PC-3 (cell line): Measurements from ENCODE around the gene ST14. TPM values are rescaled to one million over a fixed set of nuclear protein-coding genes. Genes with fewer than 3 reads are reported as not detected.

ENCODE experiments used
- ATAC-seq: fragments of 200-7000 bp; cut with Tn5 transposase; 2 replicates; pipeline ENCODE4 v1.9.1; 2020; ENCODE audit warnings: mild to moderate bottlenecking, moderate library complexity
- BruUV-seq: library from RNA; stranded (reverse); fragments of 400-500 nt; replicated peaks from 2 replicates; lab custom pipeline; 2021; lab: Mats Ljungman, UMichigan
- CTCF ChIA-PET: fragments of 300-600 bp; sonication (Branson Sonifier 250); formaldehyde crosslinking; loops from one replicate; lab custom pipeline; 2022; ENCODE audit warnings: antibody characterized with exemption; lab: Charles Lee
- POLR2A ChIA-PET: fragments of 300-600 bp; sonication (Branson Sonifier 250); formaldehyde crosslinking; loops from one replicate; lab custom pipeline; 2022; ENCODE audit warnings: antibody characterized with exemption; ENCODE audit not compliant: unreplicated experiment; lab: Charles Lee
- DNase-seq: peaks from one replicate; pipeline ENCODE4 v3.0.0-alpha.2; 2015
- H2AFZ ChIP-seq: fragments of 300-600 bp; sonication (generic); 2 replicates; pipeline ENCODE4 v1.6.0; 2016; ENCODE audit warnings: antibody characterized with exemption, low read length
- H3F3A ChIP-seq: fragments of 300-600 bp; sonication (generic); one replicate; pipeline ENCODE4 v1.6.0; 2017; ENCODE audit warnings: antibody characterized with exemption, low read length, control low read depth, mild to moderate bottlenecking; ENCODE audit not compliant: unreplicated experiment
- H3K27ac ChIP-seq: fragments of 300-600 bp; sonication (generic); 2 replicates; pipeline ENCODE4 v1.5.1; 2016; ENCODE audit warnings: mild to moderate bottlenecking, low read length
- H3K27me3 ChIP-seq: fragments of 300-600 bp; sonication (generic); 2 replicates; pipeline ENCODE4 v1.6.1; 2016; ENCODE audit warnings: low read length, mixed read lengths
- H3K36me3 ChIP-seq: fragments of 300-600 bp; sonication (generic); 2 replicates; pipeline ENCODE4 v1.6.1; 2016; ENCODE audit warnings: low read depth, mixed run types, low read length, mixed read lengths
- H3K4me1 ChIP-seq: fragments of 300-600 bp; sonication (generic); 2 replicates; pipeline ENCODE4 v1.5.1; 2016; ENCODE audit warnings: low read length; ENCODE audit not compliant: insufficient read depth
- H3K4me2 ChIP-seq: fragments of 300-600 bp; sonication (generic); 2 replicates; pipeline ENCODE4 v1.6.0; 2016; ENCODE audit warnings: low read length
- H3K4me3 ChIP-seq: fragments of 300-600 bp; sonication (generic); 2 replicates; pipeline ENCODE4 v1.5.1; 2016; ENCODE audit warnings: mild to moderate bottlenecking, low read length, mixed read lengths
- H3K79me2 ChIP-seq: fragments of 300-600 bp; sonication (generic); 2 replicates; pipeline ENCODE4 v1.6.1; 2017; ENCODE audit warnings: low read length, mixed read lengths
- H3K9ac ChIP-seq: fragments of 300-600 bp; sonication (generic); 2 replicates; pipeline ENCODE4 v1.6.0; 2016; ENCODE audit warnings: mild to moderate bottlenecking, low read length
- H3K9me2 ChIP-seq: fragments of 300-600 bp; sonication (generic); replicated peaks from 2 replicates; pipeline ENCODE4 v1.6.1; 2016; ENCODE audit warnings: mixed run types, low read length, mixed read lengths
- H3K9me3 ChIP-seq: fragments of 300-600 bp; sonication (generic); 2 replicates; pipeline ENCODE4 v1.6.1; 2016; ENCODE audit warnings: low read length, mixed read lengths
- H4K20me1 ChIP-seq: fragments of 300-600 bp; sonication (generic); 2 replicates; pipeline ENCODE4 v1.6.1; 2016; ENCODE audit warnings: low read length, mixed read lengths
- EZH2 ChIP-seq: fragments of 300-600 bp; sonication (generic); IDR thresholded peaks from one replicate; pipeline ENCODE4 v1.6.1; 2017; ENCODE audit warnings: antibody characterized with exemption, mild to moderate bottlenecking, low read length; ENCODE audit not compliant: unreplicated experiment
- EZH2phosphoT487 ChIP-seq: fragments of 300-600 bp; sonication (generic); IDR thresholded peaks from 2 replicates; pipeline ENCODE4 v1.6.1; 2018; ENCODE audit warnings: mild to moderate bottlenecking, antibody characterized with exemption, low read length, borderline replicate concordance
- intact Hi-C: fragments of 100-400 bp; cut with micrococcal nuclease; formaldehyde crosslinking; loops from 2 replicates; pipeline ENCODE4 v1.9.0; 2023
- total RNA-seq: library from RNA; depleted of rRNA; stranded (reverse); fragments of >200 nt; gene quantifications from 2 replicates; pipeline ENCODE4 v1.2.3, GENCODE V29; 2014
- TF ChIP-seq, protein P1 (sequence below): fragments of 300-600 bp; sonication (generic); conservative IDR thresholded peaks from 2 replicates; pipeline ENCODE4 v1.5.1; 2017; ENCODE audit warnings: antibody characterized with exemption, low read depth, mild to moderate bottlenecking, low read length

The ST14 gene
- total RNA-seq, 1 experiment from 2014 or later = 231 TPM

- Histone ChIP-seq H3K4me1 (peaks cover 59% of the 10 kb centered on the region), H3K4me2 (peak overlapping the region; percentile 87), H3K27me3 (no peaks in the 10 kb centered on the region), H3K79me2 (peaks cover 57% of the 10 kb centered on the region), H3K4me3 (peak overlapping the region; percentile 99), H3K9me3 (no peaks in the 10 kb centered on the region), H3K9ac (peak overlapping the region; percentile 87), H2AFZ (no peak overlapping the region), H3K36me3 (peaks cover 9% of the 10 kb centered on the region; the same call in 1 of the 2 replicates), H3K9me2 (no peaks in the 10 kb centered on the region), H4K20me1 (peaks cover 51% of the 10 kb centered on the region), H3F3A (peaks cover 1% of the 10 kb centered on the region), H3K27ac (peak overlapping the region; percentile 60)
- BruUV-seq = TSS peak; percentile 29
- POLR2A ChIA-PET = no interaction called here
- intact Hi-C loops = no loop called here
- ATAC-seq (no peak), DNase-seq (no peak)
- no peak for TF ChIP-seq EZH2phosphoT487
- TF ChIP-seq, protein P1, sequence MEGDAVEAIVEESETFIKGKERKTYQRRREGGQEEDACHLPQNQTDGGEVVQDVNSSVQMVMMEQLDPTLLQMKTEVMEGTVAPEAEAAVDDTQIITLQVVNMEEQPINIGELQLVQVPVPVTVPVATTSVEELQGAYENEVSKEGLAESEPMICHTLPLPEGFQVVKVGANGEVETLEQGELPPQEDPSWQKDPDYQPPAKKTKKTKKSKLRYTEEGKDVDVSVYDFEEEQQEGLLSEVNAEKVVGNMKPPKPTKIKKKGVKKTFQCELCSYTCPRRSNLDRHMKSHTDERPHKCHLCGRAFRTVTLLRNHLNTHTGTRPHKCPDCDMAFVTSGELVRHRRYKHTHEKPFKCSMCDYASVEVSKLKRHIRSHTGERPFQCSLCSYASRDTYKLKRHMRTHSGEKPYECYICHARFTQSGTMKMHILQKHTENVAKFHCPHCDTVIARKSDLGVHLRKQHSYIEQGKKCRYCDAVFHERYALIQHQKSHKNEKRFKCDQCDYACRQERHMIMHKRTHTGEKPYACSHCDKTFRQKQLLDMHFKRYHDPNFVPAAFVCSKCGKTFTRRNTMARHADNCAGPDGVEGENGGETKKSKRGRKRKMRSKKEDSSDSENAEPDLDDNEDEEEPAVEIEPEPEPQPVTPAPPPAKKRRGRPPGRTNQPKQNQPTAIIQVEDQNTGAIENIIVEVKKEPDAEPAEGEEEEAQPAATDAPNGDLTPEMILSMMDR = no peak
- no peak for TF ChIP-seq EZH2
- CTCF ChIA-PET = no interaction called here
Measured at GRCh38 chr11:130160498-130161155, 1.0 kb downstream of the ST14 start.

DNA sequence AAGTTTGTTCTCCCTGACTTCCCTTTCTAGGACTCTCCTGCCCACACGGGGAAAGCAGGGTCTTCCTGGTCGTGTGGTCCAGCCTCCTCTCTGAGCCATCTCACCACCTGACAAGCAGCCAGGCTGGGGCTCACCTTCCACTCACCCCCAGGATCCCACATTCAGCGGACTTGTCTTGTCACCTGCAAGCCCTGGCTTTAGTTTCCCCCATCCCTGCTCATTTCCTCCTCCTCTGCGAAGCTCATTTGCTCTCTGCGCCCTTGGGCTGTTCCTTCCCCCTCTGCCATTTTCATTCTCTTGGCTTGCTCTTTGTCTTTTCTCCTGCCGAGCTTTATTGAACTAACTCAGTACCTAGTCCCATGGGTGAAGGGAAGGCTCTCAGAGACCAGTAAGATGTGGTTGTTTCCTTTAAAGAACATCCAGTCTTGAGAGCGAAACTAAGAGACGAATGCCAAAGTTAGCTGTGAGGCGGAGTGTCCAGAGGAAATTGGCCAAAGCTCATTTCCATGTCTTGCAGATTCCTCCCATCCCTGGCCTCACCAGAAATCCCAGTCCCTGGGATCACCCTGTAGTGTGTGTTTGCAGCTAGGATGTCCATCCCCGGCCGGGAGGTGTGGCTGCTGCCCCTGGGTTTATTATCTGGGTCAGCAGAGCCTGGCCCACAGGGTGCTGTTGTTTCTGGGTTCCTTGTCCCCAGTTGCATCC lies 2.0 kb downstream of the ST14 start:
- TF ChIP-seq EZH2 = no peak
- TF ChIP-seq, protein P1 = no peak
- no peak for TF ChIP-seq EZH2phosphoT487
- ChIA-PET CTCF (no interaction called here), POLR2A (no interaction called here)
- H3K36me3 ChIP-seq = peaks cover 10% of the 10 kb centered on the region; the same call in 1 of the 2 replicates
- H3K27ac ChIP-seq = no peak overlapping the region
- H3K27me3 ChIP-seq = no peaks in the 10 kb centered on the region
- H3K9me3 ChIP-seq = no peaks in the 10 kb centered on the region
- intact Hi-C loops = no loop called here
- no peaks in the 10 kb centered on the region for H3K9me2 ChIP-seq
- peak overlapping the region; percentile 87 for H3K4me2 ChIP-seq
- ATAC-seq = no peak
- no TSS peak for BruUV-seq
- peaks cover 64% of the 10 kb centered on the region for H3K79me2 ChIP-seq
- H3F3A ChIP-seq = peaks cover 6% of the 10 kb centered on the region
- peaks cover 57% of the 10 kb centered on the region for H4K20me1 ChIP-seq
- H2AFZ ChIP-seq = no peak overlapping the region
- DNase-seq = no peak
- peak overlapping the region; percentile 87 for H3K9ac ChIP-seq
- H3K4me3 ChIP-seq = peak overlapping the region; percentile 99
- H3K4me1 ChIP-seq = peaks cover 60% of the 10 kb centered on the region

- H3K36me3 ChIP-seq = peaks cover 10% of the 10 kb centered on the region; the same call in 1 of the 2 replicates
- ChIA-PET CTCF (no interaction called here), POLR2A (no interaction called here)
- peak overlapping the region; percentile 87 for H3K4me2 ChIP-seq
- no TSS peak for BruUV-seq
- intact Hi-C loops = no loop called here
- ATAC-seq (no peak), DNase-seq (no peak)
- peaks cover 57% of the 10 kb centered on the region for H4K20me1 ChIP-seq
- H3F3A ChIP-seq = peaks cover 6% of the 10 kb centered on the region
- H3K27me3 ChIP-seq = no peaks in the 10 kb centered on the region
- H3K4me3 ChIP-seq = 0 out of 2 replicates have a peak overlapping the region, but pooled peaks have one; percentile 12
- H2AFZ ChIP-seq = no peak overlapping the region
- no peaks in the 10 kb centered on the region for H3K9me2 ChIP-seq
- H3K79me2 ChIP-seq = peaks cover 74% of the 10 kb centered on the region
- TF ChIP-seq, protein P1 = no peak
- no peak for TF ChIP-seq EZH2phosphoT487
- TF ChIP-seq EZH2 = no peak
- H3K4me1 ChIP-seq = peaks cover 65% of the 10 kb centered on the region
- H3K9me3 ChIP-seq = no peaks in the 10 kb centered on the region
- peak overlapping the region; percentile 22 for H3K27ac ChIP-seq
- no peak overlapping the region for H3K9ac ChIP-seq
Measured at GRCh38 chr11:130162733-130163132, 3.2 kb downstream of the ST14 start.
